CD4-positive, alpha-beta T cell (primary cell): Measurements from ENCODE around the gene C9orf78. TPM values are rescaled to one million over a fixed set of nuclear protein-coding genes. Genes with fewer than 3 reads are reported as not detected.
"Not testable (repeated sequence)": the region's sequence is repeated elsewhere in the genome, so short reads cannot be mapped to it uniquely, and the experiment has no call there.

Source experiments
- ATAC-seq: fragments of 200-7000 bp; cut with Tn5 transposase; one replicate; pipeline ENCODE4 v1.10.0; 2022; ENCODE audit warnings: mild to moderate bottlenecking; ENCODE audit not compliant: poor library complexity
- CTCF ChIA-PET: fragments of 350-600 bp; sonication (Branson Sonifier 250); formaldehyde crosslinking; loops from one replicate; lab custom pipeline; 2021; ENCODE audit warnings: antibody characterized with exemption, inconsistent platforms; lab: Charles Lee
- POLR2A ChIA-PET: fragments of 350-600 bp; sonication (Branson Sonifier 250); formaldehyde crosslinking; loops from one replicate; lab custom pipeline; 2021; ENCODE audit warnings: antibody characterized with exemption, inconsistent platforms; lab: Charles Lee
- DNase-seq, 14 experiments: peaks; one replicate each; pipeline ENCODE4 v3.0.0-alpha.2; 2013 to 2020; ENCODE audit warnings: mixed read lengths in 2 of 14
- H3K27ac ChIP-seq, 2 donors: one replicate each; pipeline versions ENCODE4 v1.5.1 to v1.7.0; 2013; ENCODE audit warnings: low read length in 2 of 2, low read depth in 1 of 2, mild to moderate bottlenecking in 1 of 2
- H3K27me3 ChIP-seq, 2 experiments: 1 replicate in 1 of 2; 2 replicates in 1 of 2; pipeline versions ENCODE4 v1.6.1 to v1.7.0; 2013; ENCODE audit warnings: low read length in 2 of 2, control low read depth in 1 of 2, mild to moderate bottlenecking in 1 of 2, moderate library complexity in 1 of 2; ENCODE audit not compliant: insufficient read depth in 2 of 2, control insufficient read depth in 1 of 2
- H3K36me3 ChIP-seq: one replicate; pipeline ENCODE4 v1.6.1; 2013; ENCODE audit warnings: low read length, control low read depth; ENCODE audit not compliant: insufficient read depth
- H3K4me1 ChIP-seq: one replicate; pipeline ENCODE4 v1.6.1; 2013; ENCODE audit warnings: low read length, control low read depth; ENCODE audit not compliant: insufficient read depth
- H3K4me3 ChIP-seq: one replicate; pipeline ENCODE4 v1.5.1; 2013; ENCODE audit warnings: mild to moderate bottlenecking, low read length, moderate library complexity
- H3K9me3 ChIP-seq, 2 experiments: 1 replicate in 1 of 2; 2 replicates in 1 of 2; pipeline versions ENCODE4 v1.6.1 to v1.7.0; 2013; ENCODE audit warnings: low read length in 2 of 2, mild to moderate bottlenecking in 2 of 2, control low read depth in 1 of 2, moderate library complexity in 1 of 2; ENCODE audit not compliant: control insufficient read depth in 1 of 2, insufficient read depth in 1 of 2
- H3K27ac Mint-ChIP-seq: one replicate; pipeline ENCODE4 v1.8.0; 2020; ENCODE audit warnings: mixed read lengths
- H3K27me3 Mint-ChIP-seq: one replicate; pipeline ENCODE4 v1.8.0; 2021; ENCODE audit warnings: mixed read lengths
- H3K36me3 Mint-ChIP-seq: one replicate; pipeline ENCODE4 v1.8.0; 2021; ENCODE audit warnings: low read depth, mixed read lengths
- H3K4me1 Mint-ChIP-seq: one replicate; pipeline ENCODE4 v1.8.0; 2021; ENCODE audit warnings: low read depth, mixed read lengths
- H3K4me3 Mint-ChIP-seq: one replicate; pipeline ENCODE4 v1.8.0; 2020; ENCODE audit warnings: mild to moderate bottlenecking, mixed read lengths
- H3K9me3 Mint-ChIP-seq: one replicate; pipeline ENCODE4 v1.8.0; 2020; ENCODE audit warnings: mixed read lengths
- intact Hi-C, 2 experiments: fragments of 100-400 bp; cut with DNase I in 1 of 2; cut with micrococcal nuclease in 1 of 2; formaldehyde crosslinking; loops; one replicate each; pipeline versions ENCODE4 v1.15.1 to v1.9.0; 2023 to 2025; cut with DNase I, micrococcal nuclease
- total RNA-seq, 174 experiments: library from RNA in 2 of 174; stranded (reverse) in 2 of 174; gene quantifications; one replicate each; pipeline ENCODE4 v1.2.3 and lab custom pipeline; 2021 to 2026
- TF ChIP-seq, protein P1 (sequence below): fragments of 200-600 bp; IDR thresholded peaks from one replicate; pipeline ENCODE4 v1.8.0; 2022; ENCODE audit warnings: antibody characterized with exemption, mild to moderate bottlenecking

Gene C9orf78
- total RNA-seq, 2 experiments from 2014 or later: 145 to 159 TPM

DNA sequence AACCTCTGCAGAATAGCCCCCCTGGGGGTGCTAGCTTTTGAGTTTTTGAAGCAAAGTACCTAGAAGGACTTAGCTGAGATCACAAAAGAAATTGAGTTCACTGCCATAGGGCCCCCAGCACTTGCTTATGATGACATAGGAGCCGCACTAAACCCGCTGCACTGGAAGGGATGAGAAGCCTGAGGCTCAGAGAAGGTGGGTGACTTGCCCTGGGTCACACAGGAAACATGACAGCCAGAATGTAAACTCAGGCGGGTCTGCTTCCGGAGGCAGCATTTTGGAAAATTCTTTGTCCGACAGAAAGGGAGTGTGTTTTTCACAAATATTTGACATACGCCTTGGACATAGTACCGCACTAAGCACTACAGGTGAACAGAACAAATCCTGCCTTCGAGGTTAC, 40.5 kb downstream of the C9orf78 start:
- no peaks in the 10 kb centered on the region for H3K36me3 ChIP-seq
- H3K4me1 ChIP-seq: peaks cover 8% of the 10 kb centered on the region
- Mint-ChIP-seq H3K27me3 (no peaks in the 10 kb centered on the region), H3K4me3 (no peak overlapping the region), H3K4me1 (peaks cover 6% of the 10 kb centered on the region), H3K36me3 (no peaks in the 10 kb centered on the region), H3K27ac (no peak overlapping the region), H3K9me3 (no peaks in the 10 kb centered on the region)
- POLR2A ChIA-PET: no interaction called here
- CTCF ChIA-PET: no interaction called here
- TF ChIP-seq, protein P1, sequence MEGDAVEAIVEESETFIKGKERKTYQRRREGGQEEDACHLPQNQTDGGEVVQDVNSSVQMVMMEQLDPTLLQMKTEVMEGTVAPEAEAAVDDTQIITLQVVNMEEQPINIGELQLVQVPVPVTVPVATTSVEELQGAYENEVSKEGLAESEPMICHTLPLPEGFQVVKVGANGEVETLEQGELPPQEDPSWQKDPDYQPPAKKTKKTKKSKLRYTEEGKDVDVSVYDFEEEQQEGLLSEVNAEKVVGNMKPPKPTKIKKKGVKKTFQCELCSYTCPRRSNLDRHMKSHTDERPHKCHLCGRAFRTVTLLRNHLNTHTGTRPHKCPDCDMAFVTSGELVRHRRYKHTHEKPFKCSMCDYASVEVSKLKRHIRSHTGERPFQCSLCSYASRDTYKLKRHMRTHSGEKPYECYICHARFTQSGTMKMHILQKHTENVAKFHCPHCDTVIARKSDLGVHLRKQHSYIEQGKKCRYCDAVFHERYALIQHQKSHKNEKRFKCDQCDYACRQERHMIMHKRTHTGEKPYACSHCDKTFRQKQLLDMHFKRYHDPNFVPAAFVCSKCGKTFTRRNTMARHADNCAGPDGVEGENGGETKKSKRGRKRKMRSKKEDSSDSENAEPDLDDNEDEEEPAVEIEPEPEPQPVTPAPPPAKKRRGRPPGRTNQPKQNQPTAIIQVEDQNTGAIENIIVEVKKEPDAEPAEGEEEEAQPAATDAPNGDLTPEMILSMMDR: no peak
- ATAC-seq (no peak), DNase-seq (no peak)
- H3K27me3 ChIP-seq: no peaks in the 10 kb centered on the region
- no peak overlapping the region for H3K27ac ChIP-seq
- no peaks in the 10 kb centered on the region for H3K9me3 ChIP-seq
- intact Hi-C loops: no loop called here
- H3K4me3 ChIP-seq: no peak overlapping the region

DNA sequence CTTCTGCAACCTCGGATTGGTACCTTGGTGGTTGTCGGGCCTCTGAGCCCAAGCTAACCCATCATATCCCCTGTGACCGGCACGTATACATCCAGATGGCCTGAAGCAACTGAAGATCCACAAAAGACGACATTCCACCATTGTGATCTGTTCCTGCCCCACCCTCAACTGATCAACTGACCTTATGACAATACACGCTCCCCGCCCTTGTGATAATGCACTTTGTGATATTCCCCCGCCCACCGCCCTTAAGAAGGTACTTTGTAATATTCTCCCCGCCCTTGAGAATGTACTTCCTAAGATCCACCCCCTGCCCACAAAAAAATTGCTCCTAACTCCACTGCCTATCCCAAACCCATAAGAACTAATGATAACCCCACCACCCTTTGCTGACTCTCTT, 48.6 kb downstream of the C9orf78 start:
- Mint-ChIP-seq H3K36me3 (no peaks in the 10 kb centered on the region), H3K4me3 (no peak overlapping the region), H3K27ac (no peak overlapping the region), H3K27me3 (peaks cover 8% of the 10 kb centered on the region), H3K4me1 (peaks cover 11% of the 10 kb centered on the region), H3K9me3 (no peaks in the 10 kb centered on the region)
- ChIA-PET POLR2A (interaction anchor here (0.8 kb wide), 1 partner anchor 48 kb away, joined by 3 read pairs; no protein-coding TSS in a partner anchor), CTCF (interaction anchor here (0.6 to 1.9 kb wide), 2 partner anchors 49 to 66 kb away, joined by 4 to 8 read pairs; no protein-coding TSS in a partner anchor)
- TF ChIP-seq, protein P1: no peak
- Histone ChIP-seq H3K4me3 (no peak overlapping the region), H3K27me3 (peaks cover 0 to 2% of the 10 kb centered on the region in 2 experiments), H3K27ac (no peak overlapping the region), H3K9me3 (no peaks in the 10 kb centered on the region), H3K4me1 (peaks cover 13% of the 10 kb centered on the region), H3K36me3 (no peaks in the 10 kb centered on the region)
- intact Hi-C loops: no loop called here
- DNase-seq (no peak), ATAC-seq (no peak)

DNA sequence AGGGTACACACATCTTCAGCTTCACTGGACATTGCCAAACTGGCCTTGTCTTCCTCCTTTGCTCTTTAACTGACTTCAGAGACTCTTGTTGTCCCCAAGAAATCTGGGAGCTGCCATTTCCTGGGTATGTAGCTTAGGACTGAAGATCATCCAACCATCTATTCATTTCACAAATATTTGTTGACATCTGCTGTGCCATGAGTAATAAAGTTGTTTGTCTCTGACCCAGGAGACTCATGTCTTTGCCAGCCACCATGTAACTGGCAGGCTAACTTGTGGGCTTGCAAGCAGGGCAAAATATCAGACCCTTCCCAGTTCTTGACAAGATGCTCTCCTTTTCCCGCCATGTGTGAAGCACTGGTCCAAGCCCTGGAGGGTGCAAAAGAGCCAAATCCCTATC, 49.2 kb downstream of the C9orf78 start:
- CTCF ChIA-PET: interaction anchor here (1.9 kb wide), 1 partner anchor 48 kb away, joined by 8 read pairs; no protein-coding TSS in a partner anchor
- Histone ChIP-seq H3K9me3 (no peaks in the 10 kb centered on the region), H3K4me1 (peaks cover 13% of the 10 kb centered on the region), H3K36me3 (no peaks in the 10 kb centered on the region), H3K4me3 (no peak overlapping the region), H3K27me3 (peaks cover 0 to 2% of the 10 kb centered on the region in 2 experiments), H3K27ac (no peak overlapping the region)
- Mint-ChIP-seq H3K27me3 (peaks cover 8% of the 10 kb centered on the region), H3K9me3 (no peaks in the 10 kb centered on the region), H3K36me3 (no peaks in the 10 kb centered on the region), H3K4me3 (no peak overlapping the region), H3K4me1 (peaks cover 11% of the 10 kb centered on the region), H3K27ac (no peak overlapping the region)
- intact Hi-C loops: loop anchor here in 1 of 2 experiments (2.0 kb wide), 1 partner anchor 175 kb away; no protein-coding TSS in a partner anchor
- POLR2A ChIA-PET: no interaction called here
- TF ChIP-seq, protein P1: no peak
- ATAC-seq (no peak), DNase-seq (no peak)

DNA sequence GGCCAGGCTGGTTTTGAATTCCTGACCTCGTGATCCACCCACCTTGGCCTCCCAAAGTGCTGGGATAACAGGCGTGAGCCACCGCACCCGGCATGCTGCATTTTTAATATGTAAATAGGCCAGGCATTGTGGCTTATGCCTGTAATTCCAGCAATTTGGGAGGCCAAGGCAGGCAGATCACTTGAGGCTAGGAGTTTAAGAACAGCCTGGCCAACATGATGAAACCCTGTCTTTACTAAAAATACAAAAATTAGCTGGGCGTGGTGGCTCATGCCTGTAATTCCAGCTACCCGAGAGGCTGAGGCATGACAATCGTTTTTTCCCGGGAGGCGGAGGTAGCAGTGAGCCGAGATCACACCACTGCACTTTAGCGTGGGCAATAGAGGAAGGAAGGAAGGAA, 50.1 kb downstream of the C9orf78 start:
- CTCF ChIA-PET: interaction anchor here (1.7 to 2.2 kb wide), 3 partner anchors 47 to 653 kb away, joined by 4 to 14 read pairs (median 13); no protein-coding TSS in a partner anchor
- H3K36me3 Mint-ChIP-seq, DNase-seq, H3K9me3 ChIP-seq, H3K27ac ChIP-seq, H3K4me1 Mint-ChIP-seq, H3K9me3 Mint-ChIP-seq, H3K4me1 ChIP-seq, H3K27ac Mint-ChIP-seq, H3K27me3 ChIP-seq, H3K27me3 Mint-ChIP-seq, H3K4me3 Mint-ChIP-seq, H3K4me3 ChIP-seq, H3K36me3 ChIP-seq, ATAC-seq: not testable (repeated sequence)
- intact Hi-C loops: loop anchor here (2.0 to 5.0 kb wide), 2 partner anchors 173 to 174 kb away; no protein-coding TSS in a partner anchor
- POLR2A ChIA-PET: interaction anchor here (0.7 to 1.1 kb wide), 2 partner anchors 20 to 48 kb away, joined by 4 read pairs; no protein-coding TSS in a partner anchor
